NCI-H2196 treated with DMSO at 0.1 percent for 48 hours (cell line): Measurements from ENCODE around the gene DNMBP.

Experiments
- DNase-seq: peaks from one replicate; lab custom pipeline; 2025; ENCODE audit not compliant: unreplicated experiment; lab: John Stamatoyannopoulos, UW

DNMBP gene

DNA sequence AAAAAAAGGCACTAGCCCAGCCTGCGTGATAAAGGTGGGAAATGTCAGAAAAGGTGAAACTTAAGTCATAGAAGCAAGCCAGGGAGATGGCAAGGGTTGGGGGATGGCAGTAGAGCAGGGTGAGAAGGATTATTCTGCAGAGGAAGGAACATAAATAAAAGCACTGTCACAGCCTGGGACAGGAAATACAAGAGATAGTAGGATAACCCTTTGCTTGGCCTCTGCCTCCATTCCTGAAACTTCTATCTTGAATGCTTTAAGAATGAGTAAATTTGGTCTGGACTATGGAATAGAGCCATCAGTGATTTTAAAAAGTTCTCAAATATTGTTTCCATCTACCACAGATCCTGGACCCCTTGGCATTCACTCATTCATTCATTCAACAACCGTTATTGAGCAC is 177.3 kb downstream of the DNMBP start:
- DNase-seq, result no peak

GRCh38 chr10:99828464-99828863 is 181.3 kb downstream of the DNMBP start:
- DNase-seq, result no peak

DNA sequence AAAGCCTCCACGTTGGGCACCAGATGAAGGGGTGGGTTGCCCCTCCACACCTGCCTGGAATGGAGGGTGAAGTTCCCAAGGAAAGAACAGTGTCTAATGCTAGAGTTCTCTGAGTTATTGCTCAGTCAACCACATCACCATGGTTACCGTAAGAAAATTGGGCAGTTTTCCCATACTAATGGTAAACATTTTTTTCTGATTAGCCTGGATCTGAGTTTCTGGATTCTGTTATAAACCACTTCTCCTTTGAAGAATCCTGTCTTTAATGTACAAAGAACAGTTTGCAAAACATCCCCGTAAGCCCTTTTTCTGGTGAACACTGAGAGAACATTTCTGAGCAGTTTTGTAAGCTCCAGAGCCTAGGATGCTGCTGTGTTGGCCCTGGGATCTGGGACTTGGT is 181.8 kb downstream of the DNMBP start:
- no peak for DNase-seq
